ENCODE results near the gene SRGAP2B.
"Not testable (repeated sequence)": the region's sequence is repeated elsewhere in the genome, so short reads cannot be mapped to it uniquely, and the experiment has no call there.

The SRGAP2B gene

GRCh38 chr1:144894454-144895201 is 200.5 kb downstream of the SRGAP2B start:
- not testable (repeated sequence) for DNase-seq (ENCODE audit: low read depth)

- DNase-seq (ENCODE audit: low read depth), result not testable (repeated sequence)
These were observed 201.3 kb downstream of the SRGAP2B start for GRCh38 chr1:144893710-144894438.

DNA sequence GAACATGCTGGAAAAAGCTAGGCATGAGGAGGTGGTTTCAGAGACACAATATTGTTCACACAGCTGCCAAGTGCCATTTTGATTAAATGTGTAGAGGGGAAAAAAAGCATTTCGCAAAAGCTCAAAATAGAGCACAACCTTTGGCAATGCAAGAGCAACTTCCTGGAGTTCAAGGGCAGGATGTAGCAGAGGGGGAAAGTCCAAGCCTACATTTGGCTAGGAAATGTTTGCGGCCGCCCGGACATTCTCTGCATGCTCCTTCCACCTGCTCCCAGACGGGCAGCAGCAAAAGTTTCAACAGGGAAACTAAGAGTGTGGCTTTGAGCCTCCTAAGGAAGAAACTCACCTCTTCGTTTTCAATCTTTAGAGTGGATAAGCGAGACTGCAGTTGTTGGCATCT is 202.1 kb downstream of the SRGAP2B start:
- not testable (repeated sequence) for DNase-seq (ENCODE audit: low read depth)

GRCh38 chr1:144889450-144890115 is 205.5 kb downstream of the SRGAP2B start:
- not testable (repeated sequence) for DNase-seq (ENCODE audit: low read depth)

DNA sequence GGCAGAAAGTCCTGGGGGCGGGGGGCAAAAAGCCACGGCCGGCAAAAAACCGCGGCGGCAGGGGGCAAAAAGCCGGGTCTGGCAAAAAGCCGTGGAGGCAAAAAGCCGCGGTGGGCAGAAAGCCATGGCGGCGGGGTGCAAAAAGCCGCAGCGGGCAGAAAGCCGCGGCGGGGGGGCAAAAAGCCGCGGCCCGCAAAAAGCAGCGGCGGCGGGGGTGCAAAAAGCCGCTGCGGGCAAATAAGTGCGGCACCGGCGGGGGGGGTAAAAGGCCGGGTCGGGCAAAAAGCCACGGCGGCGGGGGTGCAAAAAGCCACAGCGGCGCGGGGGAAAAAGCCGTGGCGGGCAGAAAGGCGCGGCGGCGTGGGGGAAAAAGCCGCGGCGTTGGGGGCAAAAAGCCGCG is 212.1 kb downstream of the SRGAP2B start:
- DNase-seq (ENCODE audit: low read depth), result not testable (repeated sequence)

GRCh38 chr1:144882343-144882742 is 212.8 kb downstream of the SRGAP2B start:
- DNase-seq (ENCODE audit: low read depth), result not testable (repeated sequence)

DNA sequence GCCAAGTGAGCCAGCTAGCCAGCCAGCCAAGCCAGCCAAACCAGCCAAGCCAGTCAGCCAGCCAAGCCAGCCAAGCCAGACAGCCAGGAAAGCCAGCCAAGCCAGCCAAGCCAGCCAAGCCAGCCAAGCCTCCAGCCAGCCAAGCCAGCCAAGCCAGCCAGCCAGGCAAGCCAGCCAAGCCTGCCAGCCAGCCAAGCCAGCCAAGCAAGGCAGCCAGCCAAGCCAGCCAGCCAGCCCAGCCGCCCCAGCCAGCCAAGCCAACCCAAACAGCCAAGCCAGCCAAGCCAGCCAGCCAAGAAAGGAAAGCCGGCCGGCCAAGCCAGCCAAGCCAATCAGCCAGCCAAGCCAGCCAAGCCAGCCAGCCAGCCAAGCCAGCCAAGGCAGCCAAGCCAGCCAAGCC is 236.5 kb downstream of the SRGAP2B start:
- not testable (repeated sequence) for DNase-seq (ENCODE audit: low read depth)
